RWPE1 (cell line): ENCODE measurements around the gene HKDC1.

Experiments used
- CTCF ChIA-PET: fragments of 350-600 bp; sonication (Branson Sonifier 250); formaldehyde crosslinking; extraction: SDS; loops from one replicate; lab custom pipeline; 2021; lab: Yijun Ruan, JAX
- POLR2A ChIA-PET: fragments of 400-600 bp; formaldehyde crosslinking; extraction: SDS; loops from one replicate; lab custom pipeline; 2020; ENCODE audit warnings: antibody characterized with exemption; ENCODE audit not compliant: low non-redundant PET; lab: Yijun Ruan, JAX
- DNase-seq: peaks from one replicate; pipeline ENCODE4 v3.0.0; 2012; ENCODE audit warnings: low spot score
- H3K27ac ChIP-seq: fragments of 450-650 bp; 2 replicates; pipeline ENCODE4 v1.5.1; 2017
- CTCF ChIP-seq: fragments of 450-650 bp; conservative IDR thresholded peaks from 2 replicates; pipeline ENCODE4 v1.5.1; 2017; ENCODE audit warnings: low read depth, mild to moderate bottlenecking

HKDC1 gene

DNA sequence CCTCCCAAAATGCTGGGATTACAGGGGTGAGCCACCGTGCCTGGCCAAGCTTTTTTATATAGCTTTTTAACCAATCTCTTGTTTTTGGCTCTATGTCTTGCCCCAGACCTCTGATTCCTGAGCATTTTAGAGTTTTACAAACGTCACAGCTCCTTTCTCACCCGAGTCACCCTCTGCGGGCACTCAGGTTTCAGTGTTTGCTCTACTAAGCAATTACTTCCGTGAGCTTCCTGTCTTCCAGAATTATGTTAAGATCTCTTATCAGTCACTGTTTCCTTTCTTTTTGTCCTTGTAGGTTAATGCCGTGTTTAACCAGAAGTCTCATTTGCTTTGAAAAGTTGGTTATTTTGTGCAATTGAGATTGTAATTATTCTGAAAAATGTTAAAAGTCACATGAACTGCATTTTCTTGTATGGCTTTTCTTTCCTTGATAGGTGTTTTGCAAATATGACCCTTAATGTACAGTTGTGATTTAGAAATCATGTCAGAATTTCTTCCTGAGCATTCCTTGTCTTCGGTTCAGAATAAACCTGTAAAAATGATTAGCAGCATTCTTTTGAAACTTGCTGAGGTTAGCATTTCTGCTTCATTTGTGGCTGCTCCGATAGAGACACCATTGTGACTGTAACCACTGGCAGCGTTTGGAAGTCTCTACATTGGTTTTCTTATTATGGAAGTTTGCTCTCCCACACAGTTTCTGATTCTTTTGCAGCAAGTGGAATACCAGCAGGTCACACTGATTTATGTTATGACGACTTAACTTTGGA, 4.5 kb upstream of the HKDC1 start:
- TF ChIP-seq CTCF = no peak
- POLR2A ChIA-PET = no interaction called here
- no peak overlapping the region for H3K27ac ChIP-seq
- DNase-seq = no peak
- CTCF ChIA-PET = interaction anchor here (0.8 kb wide), 1 partner anchor 16 kb away, joined by 3 read pairs; no protein-coding TSS in a partner anchor

DNA sequence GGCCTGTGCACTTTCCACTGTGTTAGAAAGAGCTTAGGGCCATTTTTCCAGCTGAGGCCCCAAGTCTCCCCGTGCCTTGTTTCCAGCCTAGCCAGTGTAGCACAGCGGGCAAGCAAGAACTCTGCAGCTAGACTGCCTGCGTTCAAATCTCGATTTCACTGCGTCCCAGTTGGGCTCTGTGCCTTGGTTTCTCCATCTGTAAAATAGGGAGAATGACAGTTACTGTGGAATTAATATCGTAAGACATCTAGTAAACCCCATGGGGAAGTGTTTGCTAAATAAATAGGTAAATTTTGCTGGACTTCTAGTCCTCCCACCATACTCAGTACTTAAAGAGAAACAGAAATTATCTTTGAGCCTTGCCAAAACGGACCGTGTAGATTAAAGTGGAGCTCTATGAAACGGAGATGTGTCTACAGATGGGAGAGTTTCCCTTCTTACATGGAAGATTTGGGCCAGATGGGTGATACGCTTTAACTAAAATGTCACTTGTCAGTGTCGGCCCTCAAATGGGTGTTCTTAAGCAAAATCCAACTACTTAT, 3.5 kb upstream of the HKDC1 start:
- H3K27ac ChIP-seq = peak overlapping the region; percentile 50
- DNase-seq = no peak
- POLR2A ChIA-PET = no interaction called here
- CTCF ChIA-PET = interaction anchor here (0.5 kb wide), 1 partner anchor 10 kb away, joined by 3 read pairs; no protein-coding TSS in a partner anchor
- TF ChIP-seq CTCF = no peak

DNA sequence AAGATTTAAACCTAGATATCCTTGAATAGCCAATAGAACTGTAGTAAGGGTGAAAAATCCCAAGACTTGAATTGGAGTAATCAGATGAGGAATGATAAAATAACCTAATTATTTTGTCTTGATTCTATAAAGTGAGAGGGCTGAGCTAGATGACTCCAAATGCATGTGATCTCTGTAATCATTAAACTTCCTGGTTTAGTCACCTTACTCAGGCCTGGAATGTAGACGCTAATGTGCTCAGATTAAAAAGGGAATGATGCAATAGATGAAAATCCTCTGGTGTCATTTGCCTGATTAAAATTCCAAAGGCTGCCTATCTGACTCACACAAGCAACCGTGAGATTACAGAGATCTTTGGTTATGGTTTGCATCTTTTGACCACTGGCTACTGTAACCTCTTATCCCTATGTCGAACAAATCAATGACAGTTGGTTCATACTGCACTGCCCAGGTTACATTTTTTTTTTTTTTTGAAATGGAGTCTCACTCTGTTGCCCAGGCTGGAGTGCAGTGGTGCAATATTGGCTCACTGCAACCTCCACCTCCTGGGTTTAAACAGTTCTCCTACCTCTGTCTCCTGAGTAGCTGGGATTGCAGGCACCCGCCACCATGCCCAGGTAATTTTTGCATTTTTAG, 2.9 kb upstream of the HKDC1 start:
- CTCF ChIA-PET = interaction anchor here (0.6 kb wide), 1 partner anchor 115 kb away, joined by 3 read pairs; no protein-coding TSS in a partner anchor
- POLR2A ChIA-PET = no interaction called here

GRCh38 chr10:69218831-69219230, 1.3 kb upstream of the HKDC1 start:
- ChIA-PET POLR2A (no interaction called here), CTCF (no interaction called here)
- DNase-seq = no peak
- TF ChIP-seq CTCF = no peak
- 0 out of 2 replicates have a peak overlapping the region, but pooled peaks have one; percentile 83 for H3K27ac ChIP-seq

More for the DNA sequence above, 2.9 kb upstream of the HKDC1 start:
- no peak for TF ChIP-seq CTCF
- peak overlapping the region; percentile 83 for H3K27ac ChIP-seq
- peak; percentile 92 for DNase-seq

DNA sequence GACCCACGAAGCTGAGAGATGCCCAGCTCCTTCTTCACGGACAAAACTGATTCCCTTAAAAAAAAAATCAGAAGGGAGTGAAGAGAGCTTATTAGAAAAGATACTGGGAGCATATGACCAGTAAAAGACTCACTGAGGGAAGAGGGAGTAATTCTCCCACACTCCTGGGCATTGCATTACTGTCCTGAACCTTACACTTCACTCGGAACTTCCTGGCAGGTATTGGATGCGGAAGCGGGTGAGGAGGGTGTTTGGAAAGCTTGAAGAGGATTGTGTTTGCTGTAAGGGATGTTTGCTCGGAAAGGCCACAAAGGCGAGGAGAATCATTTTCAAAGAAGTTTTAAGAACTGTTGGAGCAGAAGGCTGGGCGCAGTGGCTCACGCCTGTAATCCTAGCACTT, 375 bp downstream of the HKDC1 start:
- DNase-seq = no peak
- no peak for TF ChIP-seq CTCF
- POLR2A ChIA-PET = no interaction called here
- no peak overlapping the region for H3K27ac ChIP-seq
- CTCF ChIA-PET = no interaction called here
